SH-SY5Y (cell line): ENCODE measurements around the gene SCTR.

Source experiments
- GATA2 ChIP-seq: IDR thresholded peaks from 2 replicates; pipeline ENCODE4 v1.6.1; 2011; ENCODE audit warnings: mild to moderate bottlenecking, low read depth, low read length
- GATA3 ChIP-seq: IDR thresholded peaks from 2 replicates; pipeline ENCODE4 v1.6.1; 2011; ENCODE audit warnings: low read depth, mild to moderate bottlenecking, low read length, moderate library complexity

GRCh38 chr2:119525614-119526013, 1.3 kb upstream of the SCTR start:
- no peak for TF ChIP-seq GATA2
- TF ChIP-seq GATA3, result no peak
